C1 segment of cervical spinal cord (tissue), 14 donors: ENCODE results near the gene CMTM1.
"Not testable (repeated sequence)": the region's sequence is repeated elsewhere in the genome, so short reads cannot be mapped to it uniquely, and the experiment has no call there.

Source experiments
- DNase-seq, 14 donors: peaks; one replicate each; lab custom pipeline; 2025; lab: John Stamatoyannopoulos, UW

CMTM1 gene

DNA sequence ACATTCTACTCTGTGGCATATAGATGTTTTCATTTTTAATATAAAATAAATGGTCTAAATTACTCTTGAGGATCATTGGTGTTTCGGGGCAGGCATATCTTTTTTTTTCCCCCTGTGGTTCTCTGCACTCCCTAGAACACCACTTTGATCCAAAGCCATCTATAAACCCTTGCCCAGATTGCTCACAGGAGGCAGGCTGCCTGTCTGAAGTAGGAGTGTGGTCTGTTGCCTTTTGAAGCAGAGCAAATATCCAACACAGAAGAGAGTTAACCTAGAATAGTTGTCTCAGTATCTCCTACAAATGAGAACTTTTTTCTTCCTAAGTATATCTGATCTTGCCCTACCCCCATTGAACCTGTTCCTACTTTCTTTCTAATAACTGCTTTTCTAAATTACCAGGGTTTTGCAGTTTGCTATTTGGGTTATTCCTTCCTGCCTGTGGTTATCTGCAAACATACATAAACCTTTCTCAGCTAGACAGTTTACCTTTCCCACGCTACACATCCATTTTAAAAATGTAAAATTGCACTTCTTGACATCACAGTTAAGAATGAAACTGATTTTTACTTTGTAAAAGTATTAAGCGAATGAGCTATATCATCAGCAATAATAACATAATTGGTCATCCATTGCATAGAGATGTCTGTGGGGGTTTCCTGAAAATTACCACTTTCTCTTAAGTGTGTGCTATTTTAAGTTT, 4.7 kb upstream of the CMTM1 start:
- DNase-seq: no peak

DNA sequence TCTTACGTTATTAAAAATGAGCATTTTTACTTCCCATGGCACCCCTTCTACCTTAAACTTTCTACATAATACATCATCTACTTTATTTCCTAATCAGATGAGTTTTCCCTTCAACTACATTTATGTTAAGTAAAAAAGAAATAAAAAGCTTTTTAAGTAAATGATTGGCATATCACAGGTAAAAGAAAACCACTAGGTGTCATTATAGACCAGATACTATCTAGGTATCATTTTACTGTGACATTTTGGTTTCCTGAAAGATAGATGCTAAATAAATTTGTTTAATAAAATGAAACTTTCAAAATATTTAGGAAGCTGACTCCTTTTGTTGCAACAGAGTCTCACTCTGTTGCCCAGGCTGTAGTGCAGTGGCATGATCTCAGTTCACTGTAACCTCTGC, 3.8 kb upstream of the CMTM1 start:
- no peak for DNase-seq

- no peak for DNase-seq
These were observed 3.3 kb upstream of the CMTM1 start for GRCh38 chr16:66562986-66563385.

DNA sequence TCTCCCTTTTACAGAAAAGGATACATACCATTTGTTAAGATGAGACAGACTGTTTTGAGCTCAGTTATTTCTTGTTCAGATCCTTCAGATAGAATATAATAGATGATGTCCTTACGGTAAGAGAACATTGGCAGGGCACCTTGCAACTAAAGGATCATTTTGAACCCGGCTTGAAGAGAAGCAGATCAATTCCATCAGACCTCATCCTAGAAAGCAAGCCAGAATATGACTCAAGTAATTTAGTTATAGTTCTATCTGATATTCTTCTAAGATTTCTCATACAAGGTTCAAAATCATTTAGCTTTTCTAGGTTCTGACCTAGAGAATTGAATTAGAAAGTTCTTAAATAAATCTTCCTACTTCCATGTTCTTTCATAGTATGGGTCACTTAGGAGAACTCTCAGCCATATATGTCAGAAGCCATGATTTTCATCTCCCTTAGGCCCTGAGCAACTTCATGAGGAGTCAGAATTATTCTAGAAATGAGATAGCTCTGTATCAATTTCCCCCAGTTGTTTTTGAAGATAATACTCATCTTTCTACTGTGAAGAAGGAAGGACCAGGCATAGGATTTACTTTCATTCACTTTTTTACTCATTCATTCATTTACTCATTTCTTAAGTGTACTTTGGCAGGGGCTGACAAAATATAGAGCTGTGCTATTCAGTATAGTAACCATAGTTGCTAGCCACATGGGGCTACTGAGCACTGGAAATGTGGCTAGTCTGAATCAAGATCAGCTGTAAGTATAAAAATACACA, 2.5 kb upstream of the CMTM1 start:
- no peak for DNase-seq

DNA sequence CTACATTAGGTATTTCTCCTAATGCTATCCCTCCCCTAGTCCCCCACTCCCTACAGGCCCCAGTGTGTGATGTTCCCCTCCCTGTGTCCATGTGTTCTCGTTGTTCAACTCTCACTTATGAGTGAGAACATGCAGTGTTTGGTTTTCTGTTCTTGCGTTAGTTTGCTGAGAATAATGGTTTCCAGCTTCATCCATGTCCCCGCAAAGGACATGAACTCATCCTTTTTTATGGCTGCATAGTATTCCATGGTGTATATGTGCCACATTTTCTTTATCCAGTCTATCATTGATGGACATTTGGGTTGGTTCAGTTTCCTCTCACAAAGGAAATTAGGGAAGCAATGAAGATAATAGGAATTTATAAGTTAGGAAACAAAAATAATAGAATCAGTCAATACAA, 1.0 kb downstream of the CMTM1 start:
- not testable (repeated sequence) for DNase-seq

DNA sequence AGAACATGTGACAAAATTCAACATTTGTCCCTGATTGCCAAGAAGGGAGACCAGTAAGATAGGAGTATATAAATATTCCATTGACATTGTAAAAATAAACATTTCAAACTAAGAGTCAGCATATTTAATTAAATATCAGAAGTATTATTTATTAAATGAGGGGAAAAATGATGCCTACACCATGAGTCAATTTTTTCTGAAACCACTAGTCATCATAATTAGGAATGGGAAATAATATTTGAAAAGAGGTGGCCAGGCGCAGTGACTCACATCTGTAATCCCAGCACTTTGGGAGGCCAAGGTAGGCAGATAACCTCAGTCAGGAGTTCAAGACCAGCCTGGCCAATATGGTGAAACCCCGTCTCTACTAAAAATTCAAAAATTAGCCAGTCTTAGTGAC, 2.1 kb downstream of the CMTM1 start:
- DNase-seq: no peak

DNA sequence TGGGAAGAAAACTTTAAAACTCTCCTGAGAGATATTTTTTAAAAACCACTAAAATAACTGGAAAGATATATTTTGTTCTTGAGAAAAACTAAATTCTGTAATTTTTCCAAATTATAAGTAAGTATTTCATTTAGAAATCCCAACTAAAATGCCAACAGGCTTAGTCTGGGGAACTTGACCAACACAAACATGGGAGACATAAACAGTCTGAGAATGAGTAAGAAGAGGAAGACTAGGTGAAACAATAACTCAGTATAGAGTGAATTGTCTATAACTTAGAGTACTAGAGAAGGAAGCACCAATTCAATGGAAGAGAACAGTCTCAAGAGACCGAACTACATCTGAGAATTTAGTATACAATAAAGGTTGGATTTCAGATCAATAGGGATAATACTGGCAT, 2.9 kb downstream of the CMTM1 start:
- no peak for DNase-seq

DNA sequence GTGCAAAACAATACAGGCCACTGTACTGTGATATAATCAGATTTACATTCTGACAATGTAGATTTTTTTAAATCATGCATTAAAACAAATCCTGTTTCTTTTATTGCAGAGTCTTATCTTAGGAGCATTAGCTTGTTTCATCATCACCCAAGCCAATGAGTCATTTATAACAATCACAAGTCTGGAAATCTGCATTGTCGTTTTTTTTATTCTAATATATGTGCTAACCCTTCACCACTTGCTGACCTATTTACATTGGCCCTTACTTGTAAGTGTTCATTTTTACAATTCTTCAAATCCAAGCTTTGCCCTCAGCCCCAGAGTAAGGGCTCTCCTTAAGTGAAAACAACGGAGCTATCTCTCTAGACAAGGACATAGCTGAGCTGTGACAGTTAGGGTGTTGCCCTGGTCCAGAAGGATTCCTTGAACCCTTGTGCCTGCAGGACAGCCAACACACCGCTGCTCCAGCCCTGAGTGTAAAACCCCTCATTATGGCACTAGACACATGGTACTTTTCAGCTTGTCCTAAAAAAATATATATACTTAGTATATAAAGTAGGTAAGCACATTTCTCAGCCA, 3.7 kb downstream of the CMTM1 start:
- no peak for DNase-seq

DNA sequence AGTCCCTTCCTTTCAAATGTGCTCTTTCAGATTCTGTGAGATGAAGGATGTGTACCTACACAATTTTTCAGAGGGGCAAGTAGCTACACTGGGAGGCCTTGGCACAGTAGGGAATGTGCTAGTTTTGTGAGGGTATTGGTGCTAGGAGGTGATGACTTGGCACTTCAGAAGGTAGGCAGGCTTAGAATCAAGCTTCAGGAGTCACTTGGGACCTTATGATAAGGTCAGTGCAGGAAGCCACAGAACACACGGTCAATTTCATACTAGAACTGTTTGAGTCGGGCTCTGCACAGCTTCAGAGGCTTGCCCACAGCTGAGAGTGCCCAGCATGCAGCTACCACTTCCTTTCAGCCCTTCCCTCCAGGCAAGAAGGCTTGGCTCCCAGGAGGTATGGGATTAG, 6.1 kb downstream of the CMTM1 start:
- no peak for DNase-seq

DNA sequence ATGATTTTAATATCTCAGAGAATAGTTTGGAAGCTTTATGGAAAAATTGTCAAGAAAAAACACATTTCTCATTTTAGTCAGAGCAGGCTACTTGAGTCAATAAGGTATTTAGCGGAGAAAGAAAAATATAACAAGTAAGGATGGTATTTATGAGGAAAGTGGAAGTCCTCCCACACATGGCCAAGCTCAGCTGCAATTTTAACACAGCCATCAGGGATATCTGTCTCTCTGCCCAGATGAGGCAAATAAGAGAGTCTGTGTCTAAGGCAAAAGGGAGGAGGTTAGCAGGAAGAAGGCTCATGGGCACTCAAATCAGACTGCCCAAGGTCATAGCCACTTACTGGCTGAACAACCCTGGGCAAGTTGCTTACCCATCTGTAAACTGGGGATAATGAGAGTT, 7.8 kb downstream of the CMTM1 start:
- DNase-seq: no peak

DNA sequence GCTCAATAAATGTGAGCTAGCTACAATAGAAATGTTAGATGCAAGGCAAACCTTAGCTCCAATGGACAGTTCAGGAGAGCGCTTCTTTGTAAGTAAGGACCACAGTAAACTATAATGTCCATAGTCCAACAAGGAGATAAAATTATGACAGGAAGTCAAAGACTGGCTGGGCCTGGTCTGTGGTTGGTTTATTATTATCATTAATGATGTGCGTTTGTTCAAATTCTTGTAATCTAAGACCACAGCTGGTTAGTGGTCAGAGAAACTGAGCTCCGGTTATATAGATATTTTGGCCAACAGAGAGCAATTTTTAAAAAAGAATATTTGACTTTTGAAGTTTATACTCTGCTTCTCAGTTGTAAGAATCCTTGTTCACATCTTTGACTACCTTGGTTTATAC, 8.3 kb downstream of the CMTM1 start:
- no peak for DNase-seq

DNA sequence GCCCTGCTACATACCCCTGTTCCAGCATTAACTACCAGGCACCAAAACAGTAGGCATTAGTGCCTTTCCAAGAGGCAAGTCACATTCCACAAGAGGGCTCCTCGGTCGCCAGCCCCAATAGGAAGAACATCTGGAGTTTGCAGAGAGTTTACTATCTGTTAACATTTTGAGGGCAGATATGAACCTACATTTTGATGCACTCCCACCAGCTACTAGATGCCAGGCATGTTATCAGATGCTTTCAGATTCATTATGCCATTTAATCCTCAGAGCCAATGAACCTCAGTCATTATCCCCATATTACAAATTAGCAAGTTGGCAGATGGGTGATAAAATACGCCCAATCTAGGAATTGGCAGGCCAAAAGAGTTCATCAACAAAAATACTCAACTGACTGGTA, 8.8 kb downstream of the CMTM1 start:
- no peak for DNase-seq

DNA sequence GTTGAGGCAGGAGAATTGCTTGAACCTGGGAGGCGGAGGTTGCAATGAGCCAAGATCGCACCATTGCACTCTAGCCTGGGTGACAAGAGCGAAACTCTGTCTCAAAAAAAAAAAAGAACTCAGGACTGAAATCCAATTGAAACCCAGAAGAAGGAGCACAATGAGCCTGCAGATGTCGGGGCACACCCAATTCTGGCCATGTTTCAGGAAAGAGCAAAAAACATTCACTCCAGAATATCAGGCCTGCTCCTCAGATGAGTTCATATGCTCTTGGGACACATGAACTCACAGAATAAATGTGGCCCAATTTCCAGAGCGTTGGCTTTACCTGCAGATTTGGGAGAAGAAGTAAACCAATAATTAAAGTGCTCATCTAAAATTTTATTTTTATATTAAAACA, 10.1 kb downstream of the CMTM1 start:
- no peak for DNase-seq

DNA sequence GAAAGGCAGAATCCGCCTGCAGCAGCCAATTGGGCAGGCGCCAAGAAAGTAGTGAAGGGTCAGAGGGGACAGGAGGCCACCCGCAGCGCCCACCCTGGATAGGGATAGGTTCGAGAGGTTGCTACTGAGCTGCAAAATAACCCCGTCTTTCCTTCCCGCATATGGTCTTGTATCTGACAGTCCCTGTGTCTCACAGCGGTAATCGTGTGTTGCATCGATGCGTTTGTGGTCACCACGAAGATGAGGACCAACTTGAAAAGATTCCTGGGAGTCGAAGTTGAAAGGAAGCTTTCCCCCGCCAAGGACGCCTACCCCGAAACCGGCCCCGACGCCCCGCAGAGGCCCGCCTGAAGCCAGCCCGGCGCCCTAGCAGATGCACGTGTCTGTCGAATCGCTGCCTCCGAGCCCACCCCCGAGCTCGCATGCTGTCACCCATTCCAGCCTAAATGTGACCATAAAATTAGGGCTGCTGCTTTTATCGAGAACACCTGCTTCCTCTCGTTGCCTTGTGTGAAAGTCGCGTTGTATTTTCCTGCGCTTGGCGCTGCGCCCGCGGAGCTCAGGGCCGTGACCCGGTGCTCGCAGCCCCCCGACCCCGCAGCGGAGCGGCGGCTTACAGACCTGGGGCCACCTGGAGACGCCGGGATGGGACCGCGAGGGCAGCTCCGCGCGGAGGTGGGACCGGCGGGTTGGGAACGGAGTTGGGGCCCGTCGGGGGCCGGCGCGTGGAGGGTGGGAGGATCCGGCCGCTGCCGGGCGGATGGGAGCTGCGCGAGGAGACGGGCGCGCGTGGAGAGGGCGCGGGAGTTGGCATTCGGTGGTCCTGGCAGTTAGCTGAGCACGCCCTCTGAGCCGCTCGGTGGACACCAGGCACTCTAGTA, 12.7 kb downstream of the CMTM1 start, which contains the start of gene CMTM2:
CMTM2 (plus strand) TSS at position 813 of the 881 bp plus-strand sequence. CDS start 145 bp downstream, outside the sequence.
- DNase-seq: no peak

GRCh38 chr16:66580605-66581209, 14.5 kb downstream of the CMTM1 start:
- DNase-seq: no peak

DNA sequence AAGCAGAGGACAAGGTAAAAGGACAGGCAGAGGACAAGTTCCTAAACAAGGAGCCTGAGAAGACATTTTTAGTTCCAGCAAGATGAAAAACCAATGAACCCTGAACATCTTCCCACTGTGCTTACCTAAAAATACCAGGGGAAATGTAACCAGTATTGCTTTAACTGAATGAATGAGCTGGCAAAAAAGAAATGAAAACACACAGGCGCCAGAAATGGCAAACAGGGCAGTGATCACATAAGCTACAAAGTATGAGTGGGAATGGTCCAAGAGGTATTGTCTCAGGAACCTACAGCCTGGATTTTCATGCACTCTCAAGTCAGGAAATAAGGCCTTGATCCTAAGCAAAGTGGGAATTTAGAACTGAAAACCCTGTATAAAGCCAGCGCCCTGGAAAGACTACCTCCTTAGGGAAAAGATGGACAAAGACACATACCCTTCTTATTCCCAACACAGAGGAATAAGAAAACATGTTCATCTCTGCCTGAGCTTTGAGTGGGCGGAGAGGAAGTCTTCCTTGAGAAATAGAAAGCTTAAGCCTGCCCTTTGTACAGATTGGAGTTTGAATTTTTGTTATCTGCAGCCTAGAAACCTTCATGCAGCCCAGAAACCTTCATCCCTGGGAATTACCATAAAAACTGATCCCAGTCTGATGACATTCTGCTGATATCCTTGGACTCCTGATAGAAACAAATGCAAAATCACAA, 15.2 kb downstream of the CMTM1 start:
- no peak for DNase-seq

GRCh38 chr16:66585481-66586239, 19.4 kb downstream of the CMTM1 start:
- peak in 4 of 14 donors; percentile 8 to 33 (median 13) for DNase-seq

DNA sequence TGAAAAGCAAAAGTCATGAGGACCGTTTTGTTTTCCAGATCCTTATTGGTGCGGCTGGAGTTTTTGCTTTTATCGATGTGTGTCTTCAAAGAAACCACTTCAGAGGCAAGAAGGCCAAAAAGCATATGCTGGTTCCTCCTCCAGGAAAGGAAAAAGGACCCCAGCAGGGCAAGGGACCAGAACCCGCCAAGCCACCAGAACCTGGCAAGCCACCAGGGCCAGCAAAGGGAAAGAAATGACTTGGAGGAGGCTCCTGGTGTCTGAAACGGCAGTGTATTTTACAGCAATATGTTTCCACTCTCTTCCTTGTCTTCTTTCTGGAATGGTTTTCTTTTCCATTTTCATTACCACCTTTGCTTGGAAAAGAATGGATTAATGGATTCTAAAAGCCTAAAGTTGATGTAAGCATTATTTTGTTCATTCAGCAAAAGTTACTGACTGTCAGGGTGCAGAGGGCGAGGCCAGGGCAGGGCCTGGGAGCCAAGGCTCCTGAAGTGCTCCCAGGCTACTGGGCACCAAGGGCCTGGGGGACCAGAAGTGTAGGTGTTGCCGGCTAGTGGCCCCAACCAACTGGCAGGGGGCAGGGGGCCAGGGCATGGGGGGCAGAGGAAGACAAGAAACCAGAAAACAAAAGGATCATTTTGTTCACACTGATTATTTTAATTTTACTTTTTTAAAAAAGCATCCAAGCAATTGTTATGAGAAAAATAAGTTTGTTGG, 21.8 kb downstream of the CMTM1 start:
- no peak for DNase-seq

DNA sequence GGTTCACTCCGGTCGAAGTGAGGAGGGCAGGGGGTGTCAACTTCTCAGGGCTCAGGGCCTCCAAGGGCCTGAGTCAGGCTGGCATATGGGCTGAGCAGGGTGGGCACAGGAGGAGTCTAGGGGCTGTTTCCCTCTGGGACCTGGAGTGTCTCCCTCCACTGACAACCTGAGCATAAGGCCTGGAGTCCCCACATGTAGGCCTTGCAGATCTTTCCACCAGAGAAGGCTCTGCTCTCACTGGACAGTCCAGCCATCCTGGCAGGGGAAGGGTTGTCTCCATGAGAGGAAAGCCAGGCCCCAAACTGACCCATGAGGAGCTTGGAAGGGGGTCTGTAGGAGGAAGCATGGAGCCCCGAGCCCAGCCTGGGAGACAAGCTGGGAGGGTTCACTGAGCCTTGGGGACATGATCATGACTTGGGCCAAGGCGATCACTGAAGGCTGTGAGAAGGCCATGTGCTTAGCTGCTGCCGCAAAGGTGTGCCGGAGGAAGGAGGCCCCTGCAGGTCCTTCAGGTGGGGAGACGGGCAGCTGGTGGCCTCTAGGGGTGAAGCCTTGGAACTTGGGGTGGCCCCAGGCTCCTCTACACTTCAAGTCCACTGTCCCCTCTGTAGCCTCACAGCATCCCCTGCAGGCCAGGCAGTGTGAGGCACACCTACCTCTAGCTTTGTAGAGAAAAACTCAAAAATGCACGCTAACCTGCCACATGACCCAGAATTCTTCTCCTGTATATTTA, 22.9 kb downstream of the CMTM1 start:
- peak in 4 of 14 donors; percentile 7 to 25 (median 17) for DNase-seq
